GM19035 (cell line): Measurements from ENCODE around the gene MALRD1.

Experiments
- ATAC-seq: cut with Tn5 transposase; IDR thresholded peaks from one replicate; pipeline ENCODE4 v1.9.1; 2021; ENCODE audit not compliant: unreplicated experiment

MALRD1 gene

GRCh38 chr10:19563388-19564141, 515.0 kb downstream of the MALRD1 start:
- no peak for ATAC-seq

GRCh38 chr10:19570120-19570519, 521.5 kb downstream of the MALRD1 start:
- no peak for ATAC-seq

DNA sequence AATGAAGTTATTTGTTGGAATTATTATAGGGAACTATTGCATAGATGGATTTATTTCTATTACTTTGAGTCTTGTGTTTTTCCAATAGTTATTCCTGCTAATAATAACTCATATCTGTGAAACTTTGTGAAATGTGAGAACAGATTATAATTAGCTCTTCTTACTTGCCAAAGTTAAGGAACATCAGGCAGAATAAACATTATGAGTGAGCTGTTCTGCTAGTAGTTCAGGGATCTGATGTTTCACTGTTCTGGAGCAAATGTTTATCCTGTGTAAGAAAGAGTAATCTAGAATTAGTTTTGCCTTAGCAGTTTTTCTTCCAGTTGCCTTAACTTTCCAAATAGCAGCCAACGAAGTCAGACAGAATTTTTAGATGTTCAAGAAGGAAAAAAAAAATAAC, 522.4 kb downstream of the MALRD1 start:
- ATAC-seq: no peak

- no peak for ATAC-seq
These were observed 523.5 kb downstream of the MALRD1 start for GRCh38 chr10:19572056-19572455.

GRCh38 chr10:19576576-19576975, 528.0 kb downstream of the MALRD1 start:
- no peak for ATAC-seq

GRCh38 chr10:19577381-19577780, 528.8 kb downstream of the MALRD1 start:
- no peak for ATAC-seq

DNA sequence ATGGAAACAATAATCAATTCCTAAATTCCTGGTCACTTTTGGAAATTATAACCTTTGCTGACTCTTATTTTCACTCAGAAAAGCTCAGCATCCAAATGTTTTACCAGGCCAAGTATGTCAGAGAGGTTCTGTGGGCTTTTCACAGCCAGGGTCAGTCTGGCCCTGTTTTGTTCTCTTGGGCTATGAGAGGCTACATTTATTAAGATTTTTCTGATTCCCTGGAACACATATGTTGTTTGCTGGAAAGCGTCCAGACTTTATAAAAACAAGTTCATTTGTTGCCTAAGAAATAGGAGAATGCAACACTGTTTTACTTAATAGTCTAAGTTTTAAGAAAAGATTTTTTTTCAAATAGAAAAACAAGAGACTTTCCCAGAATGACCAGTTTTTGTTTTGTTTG, 529.2 kb downstream of the MALRD1 start:
- no peak for ATAC-seq

GRCh38 chr10:19578571-19578970, 530.0 kb downstream of the MALRD1 start:
- ATAC-seq: no peak

- no peak for ATAC-seq
These were observed 531.4 kb downstream of the MALRD1 start for GRCh38 chr10:19579761-19580545.

- ATAC-seq: no peak
These were observed 532.1 kb downstream of the MALRD1 start for GRCh38 chr10:19580691-19581090.

- no peak for ATAC-seq
These were observed 540.0 kb downstream of the MALRD1 start for GRCh38 chr10:19588608-19589007.

DNA sequence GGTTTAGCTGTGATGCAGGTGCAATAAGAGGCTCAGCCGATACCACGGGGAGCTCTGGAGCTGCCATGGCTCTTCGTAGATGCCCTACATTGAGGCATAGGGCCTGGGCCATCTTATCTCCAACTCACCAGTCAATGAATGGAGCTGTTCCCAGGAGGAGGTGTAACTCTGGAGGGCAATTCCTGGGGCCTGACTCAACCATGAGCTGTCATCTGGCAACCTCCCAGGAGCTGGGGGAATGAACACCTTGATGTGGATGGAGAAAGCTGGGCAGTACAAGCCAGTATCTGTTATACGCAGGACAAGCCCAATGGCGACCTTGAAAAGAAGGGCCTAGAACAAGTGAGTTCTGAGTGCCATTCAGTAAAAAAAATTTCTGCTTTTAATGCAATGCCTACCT, 543.7 kb downstream of the MALRD1 start:
- ATAC-seq: no peak

GRCh38 chr10:19595212-19595845, 546.7 kb downstream of the MALRD1 start:
- no peak for ATAC-seq

DNA sequence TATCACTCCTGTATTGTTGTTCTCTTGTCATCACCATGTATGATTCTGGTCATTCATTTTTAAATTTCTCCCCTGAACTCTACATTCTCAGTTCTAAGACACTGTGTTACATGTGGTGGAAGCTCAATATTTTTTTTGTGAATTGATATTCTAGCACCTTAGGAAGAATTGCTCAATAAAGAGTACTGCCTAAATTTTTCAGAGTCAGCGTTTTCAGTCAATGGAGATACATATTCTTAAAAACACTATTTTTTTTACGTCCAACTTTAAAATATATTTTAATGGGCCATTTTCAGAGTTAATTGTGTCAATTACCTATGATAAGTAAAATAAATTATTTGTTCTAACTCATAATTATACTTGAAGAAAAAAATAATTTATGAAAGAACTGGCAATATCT, 557.2 kb downstream of the MALRD1 start:
- no peak for ATAC-seq

DNA sequence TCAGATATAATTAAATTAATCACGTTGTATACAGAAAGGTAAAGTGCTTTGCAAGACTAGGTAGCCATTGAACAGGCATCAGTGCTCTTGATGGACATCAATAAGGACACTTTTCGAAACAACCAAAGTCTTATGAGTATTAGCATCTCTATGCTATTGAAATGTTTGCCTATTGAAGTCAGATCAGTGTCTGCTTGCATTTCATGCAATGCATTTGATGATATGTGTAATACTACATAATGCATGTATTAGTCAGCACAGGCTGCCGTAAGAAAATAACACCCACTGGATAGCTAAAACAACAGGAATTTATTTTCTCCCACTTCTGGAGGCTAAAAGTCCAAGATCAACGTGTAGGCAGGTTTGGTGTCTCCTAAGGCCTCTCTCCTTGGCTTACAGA, 558.4 kb downstream of the MALRD1 start:
- no peak for ATAC-seq

- no peak for ATAC-seq
These were observed 563.2 kb downstream of the MALRD1 start for GRCh38 chr10:19611775-19612174.

GRCh38 chr10:19616966-19617365, 568.4 kb downstream of the MALRD1 start:
- no peak for ATAC-seq

GRCh38 chr10:19620811-19621210, 572.2 kb downstream of the MALRD1 start:
- ATAC-seq: no peak

GRCh38 chr10:19623321-19623720, 574.7 kb downstream of the MALRD1 start:
- no peak for ATAC-seq

- ATAC-seq: no peak
These were observed 577.6 kb downstream of the MALRD1 start for GRCh38 chr10:19626156-19626555.

DNA sequence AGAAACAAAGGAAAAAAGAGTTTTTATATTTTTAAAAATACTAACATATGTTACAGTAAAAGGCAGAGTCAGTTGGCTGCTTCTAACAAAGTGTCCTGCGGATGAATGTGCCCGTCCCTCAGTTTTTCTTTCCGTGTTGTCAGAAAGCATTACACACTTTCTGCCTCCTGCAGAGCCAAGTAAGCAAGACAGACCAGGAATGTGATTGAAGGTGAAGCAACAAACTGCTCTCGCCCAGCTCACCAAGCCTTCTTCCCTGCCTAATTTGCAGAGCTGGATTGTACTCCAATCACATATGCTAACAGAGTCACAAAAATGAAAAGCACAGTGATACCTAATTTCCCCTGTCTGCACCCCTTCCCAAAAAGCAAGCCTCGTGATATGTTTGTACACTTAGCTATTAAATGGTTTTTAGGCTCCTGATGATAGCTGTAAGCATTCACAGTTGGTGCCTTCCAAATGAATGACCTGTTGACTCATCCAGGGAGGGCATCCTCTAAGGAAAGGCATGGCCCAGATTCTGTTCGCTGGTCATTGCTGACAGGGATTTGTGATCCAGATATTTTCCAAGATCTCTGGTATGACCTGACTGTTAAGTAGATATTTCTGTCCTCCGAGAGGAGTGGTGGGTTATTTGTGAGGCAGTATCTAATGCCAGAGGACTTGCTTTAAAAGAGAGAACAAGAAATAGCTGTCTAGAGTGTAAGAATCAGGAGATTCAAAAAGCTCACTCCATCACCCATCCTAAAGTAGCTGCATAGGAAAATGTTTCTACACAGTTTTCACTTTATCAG, 580.4 kb downstream of the MALRD1 start:
- no peak for ATAC-seq
